Keratinocyte (primary cell): ENCODE results near the gene MID1. TPM values are rescaled to one million over a fixed set of nuclear protein-coding genes. Genes with fewer than 3 reads are reported as not detected.
A peak's percentile ranks its signal among the peaks of the same experiment; 100 is the strongest.

Source experiments
- DNase-seq: peaks from one replicate; pipeline ENCODE4 v3.0.0-alpha.2; 2011; ENCODE audit warnings: low read depth, missing footprints, low spot score
- FAIRE-seq: peaks from 2 replicates; lab custom pipeline; 2011; peaks lifted over from hg19 to GRCh38; lab: Jason Lieb, UNC
- H2AFZ ChIP-seq: 2 replicates; pipeline ENCODE4 v1.6.0; 2012; ENCODE audit warnings: low read length, control low read depth, inconsistent platforms; ENCODE audit not compliant: control insufficient read depth
- H3K27ac ChIP-seq: 2 replicates; pipeline ENCODE4 v1.5.1; 2011; ENCODE audit warnings: low read length; ENCODE audit not compliant: control insufficient read depth, insufficient read depth
- H3K27me3 ChIP-seq: 3 replicates; pipeline ENCODE4 v1.6.0; 2011; ENCODE audit warnings: low read length; ENCODE audit not compliant: control insufficient read depth, insufficient read depth; ENCODE audit errors: extremely low read depth
- H3K36me3 ChIP-seq, 2 experiments: 2 replicates in 1 of 2; 3 replicates in 1 of 2; pipeline ENCODE4 v1.5.1; 2011; ENCODE audit warnings: low read length in 2 of 2, mild to moderate bottlenecking in 1 of 2; ENCODE audit not compliant: control insufficient read depth in 2 of 2, insufficient read depth in 2 of 2; ENCODE audit errors: extremely low read depth in 1 of 2
- H3K4me1 ChIP-seq: 3 replicates; pipeline ENCODE4 v1.5.1; 2011; ENCODE audit warnings: low read length; ENCODE audit not compliant: control insufficient read depth, insufficient read depth; ENCODE audit errors: extremely low read depth
- H3K4me2 ChIP-seq: 3 replicates; pipeline ENCODE4 v1.6.0; 2011; ENCODE audit warnings: low read depth, low read length; ENCODE audit not compliant: control insufficient read depth, insufficient read depth; ENCODE audit errors: extremely low read depth
- H3K4me3 ChIP-seq, 3 experiments: fragments of 200-600 bp in 1 of 3; sonication (generic) in 1 of 3; 2 replicates in 2 of 3; 3 replicates in 1 of 3; pipeline ENCODE4 v1.5.1; 2011 to 2016; ENCODE audit warnings: low read length in 3 of 3, mild to moderate bottlenecking in 3 of 3, control low read depth in 2 of 3, inconsistent platforms in 1 of 3, low read depth in 1 of 3, mixed read lengths in 1 of 3, mixed run types in 1 of 3, moderate library complexity in 1 of 3; ENCODE audit not compliant: control insufficient read depth in 2 of 3, insufficient read depth in 2 of 3; ENCODE audit errors: extremely low read depth in 1 of 3
- H3K79me2 ChIP-seq: 2 replicates; pipeline ENCODE4 v1.6.0; 2012; ENCODE audit warnings: low read length; ENCODE audit not compliant: control insufficient read depth, insufficient read depth
- H3K9ac ChIP-seq: 3 replicates; pipeline ENCODE4 v1.6.0; 2011; ENCODE audit warnings: low read length; ENCODE audit not compliant: control insufficient read depth, insufficient read depth; ENCODE audit errors: extremely low read depth
- H3K9me1 ChIP-seq: 3 replicates; pipeline ENCODE4 v1.6.0; 2011; ENCODE audit warnings: low read length; ENCODE audit not compliant: control insufficient read depth, insufficient read depth; ENCODE audit errors: extremely low read depth
- H3K9me3 ChIP-seq: 2 replicates; pipeline ENCODE4 v1.5.1; 2012; ENCODE audit warnings: low read depth, low read length; ENCODE audit not compliant: control insufficient read depth
- H4K20me1 ChIP-seq: 3 replicates; pipeline ENCODE4 v1.6.0; 2011; ENCODE audit warnings: low read length; ENCODE audit not compliant: control insufficient read depth, insufficient read depth; ENCODE audit errors: extremely low read depth
- CTCF ChIP-seq, 3 experiments: IDR thresholded peaks in 1 of 3; conservative IDR thresholded peaks in 1 of 3; optimal IDR thresholded peaks in 1 of 3; 2 replicates in 2 of 3; 3 replicates in 1 of 3; pipeline versions ENCODE3 to v1.5.1; 2011; ENCODE audit warnings: low read length in 3 of 3, mild to moderate bottlenecking in 3 of 3, moderate library complexity in 2 of 3, control low read depth in 1 of 3, inconsistent platforms in 1 of 3; ENCODE audit not compliant: insufficient read depth in 2 of 3; ENCODE audit errors: extremely low read depth in 1 of 3
- EZH2 ChIP-seq: IDR thresholded peaks from one replicate; pipeline ENCODE4 v1.6.1; 2012; ENCODE audit warnings: inconsistent platforms, mild to moderate bottlenecking, low read length, moderate library complexity
- dilution Hi-C: fragments of 300-500 bp; cut with MboI; formaldehyde crosslinking; loops from one replicate; pipeline ENCODE4 v1.7.0; 2020; ENCODE audit warnings: low sequenced_read_pairs; ENCODE audit not compliant: extremely low pct_ligation_motif_present
- polyA plus RNA-seq, 5 experiments: library from polyadenylated mRNA; depleted of rRNA in 3 of 5; stranded (reverse) in 3 of 5; stranded (forward) in 1 of 5; unstranded in 1 of 5; fragments of >200 nt; gene quantifications; 1 replicate in 1 of 5; 2 replicates in 3 of 5; 3 replicates in 1 of 5; pipeline versions ENCODE4 v1.2.1 to v1.2.3, GENCODE V29; 2011 to 2012; ENCODE audit warnings: missing spikeins in 2 of 5, low read depth in 1 of 5, low replicate concordance in 1 of 5

Gene MID1
- polyA plus RNA-seq, 1 donor (not counting 4 experiments of a cell fraction or from before 2014, with no cell fraction given): 9.2 TPM

GRCh38 chrX:10492250-10492649, 128.1 kb downstream of the MID1 start:
- Histone ChIP-seq H3K36me3 (no peaks in the 10 kb centered on the region), H3K4me3 (no peak overlapping the region), H3K4me1 (no peaks in the 10 kb centered on the region), H3K79me2 (no peaks in the 10 kb centered on the region), H4K20me1 (no peaks in the 10 kb centered on the region), H2AFZ (no peak overlapping the region), H3K27me3 (no peaks in the 10 kb centered on the region), H3K9me1 (no peaks in the 10 kb centered on the region), H3K4me2 (no peak overlapping the region), H3K9ac (no peak overlapping the region), H3K9me3 (no peaks in the 10 kb centered on the region), H3K27ac (no peak overlapping the region)
- DNase-seq: no peak
- TF ChIP-seq EZH2: no peak
- no peak for TF ChIP-seq CTCF (optimal IDR thresholded peaks at IDR 0.05 in 1 of 3, IDR thresholded peaks at IDR 0.05 in 1 of 3, conservative IDR thresholded peaks at IDR 0.05 in 1 of 3; ENCODE audit: extremely low read depth in 1 of 3, insufficient read depth in 2 of 3, low read length in 3 of 3)
- FAIRE-seq: no peak
- dilution Hi-C loops: no loop called here

- no peaks in the 10 kb centered on the region for H4K20me1 ChIP-seq
- peaks cover 23% of the 10 kb centered on the region for H3K4me1 ChIP-seq
- dilution Hi-C loops: no loop called here
- H3K79me2 ChIP-seq: no peaks in the 10 kb centered on the region
- H3K4me2 ChIP-seq: peak overlapping the region; percentile 17
- H3K27me3 ChIP-seq: no peaks in the 10 kb centered on the region
- H3K9me1 ChIP-seq: no peaks in the 10 kb centered on the region
- no peaks in the 10 kb centered on the region for H3K36me3 ChIP-seq
- TF ChIP-seq CTCF (optimal IDR thresholded peaks at IDR 0.05 in 1 of 3, IDR thresholded peaks at IDR 0.05 in 1 of 3, conservative IDR thresholded peaks at IDR 0.05 in 1 of 3; ENCODE audit: extremely low read depth in 1 of 3, insufficient read depth in 2 of 3, low read length in 3 of 3) (no peak), EZH2 (no peak)
- peak overlapping the region; percentile 28 for H3K9ac ChIP-seq
- no peak overlapping the region for H3K4me3 ChIP-seq
- peak overlapping the region; percentile 58 for H3K27ac ChIP-seq
- DNase-seq: peak; percentile 21
- FAIRE-seq: no peak
- H2AFZ ChIP-seq: no peak overlapping the region
- H3K9me3 ChIP-seq: no peaks in the 10 kb centered on the region
Measured at GRCh38 chrX:10486373-10486772, 134.0 kb downstream of the MID1 start.
